Motor neuron (in vitro differentiated cells): ENCODE data around the gene CRYBG1. TPM values are rescaled to one million over a fixed set of nuclear protein-coding genes. Genes with fewer than 3 reads are reported as not detected.

Source experiments
- ATAC-seq, 8 experiments: fragments of 200-7000 bp; cut with Tn5 transposase; replicated peaks in 6 of 8; 2 replicates each; pipeline ENCODE4 v1.8.0; 2021; ENCODE audit warnings: mild to moderate bottlenecking in 8 of 8, moderate library complexity in 8 of 8
- H3K27ac ChIP-seq, 2 donors: fragments of 250-450 bp; sonication (Bioruptor Pico); 2 replicates each; pipeline ENCODE4 v1.9.0; 2021; ENCODE audit warnings: antibody characterized with exemption in 2 of 2, mild to moderate bottlenecking in 2 of 2, moderate library complexity in 1 of 2
- H3K4me1 ChIP-seq, 2 donors: fragments of 250-450 bp; sonication (Bioruptor Pico); replicated peaks in 1 of 2; 2 replicates each; pipeline ENCODE4 v1.6.1; 2021; ENCODE audit warnings: antibody characterized with exemption in 2 of 2, mild to moderate bottlenecking in 2 of 2, moderate library complexity in 1 of 2
- H3K4me3 ChIP-seq, 5 donors: fragments of 250-450 bp; sonication (Bioruptor Pico); 2 replicates each; pipeline ENCODE4 v1.9.0; 2021; ENCODE audit warnings: antibody characterized with exemption in 5 of 5, mild to moderate bottlenecking in 5 of 5, moderate library complexity in 4 of 5
- WGBS, 10 experiments: fragments of 450-650 bp; shearing (Covaris generic); methylation state at CpG; one replicate each; pipeline ENCODE4 v1.0.0; 2022; 5-methylcytosine and 5-hydroxymethylcytosine counted together
- in situ Hi-C, 9 experiments: fragments of 400-800 bp; cut with MboI; loops; one replicate each; pipeline ENCODE4 v1.15.0; 2021; ENCODE audit warnings: low sequenced_read_pairs in 9 of 9, low pct_unique_long_range_greater_than_20kb in 2 of 9; ENCODE audit not compliant: unreplicated experiment in 9 of 9
- total RNA-seq, 8 experiments: library from RNA; unstranded; fragments of 300-600 nt; gene quantifications; 2 replicates each; pipeline versions ENCODE4 v1.2.3 to v1.2.4, GENCODE V29; 2022

Gene CRYBG1
- total RNA-seq, 8 experiments from 2014 or later, result 0.42 to 11.6 (median 0.67) TPM

DNA sequence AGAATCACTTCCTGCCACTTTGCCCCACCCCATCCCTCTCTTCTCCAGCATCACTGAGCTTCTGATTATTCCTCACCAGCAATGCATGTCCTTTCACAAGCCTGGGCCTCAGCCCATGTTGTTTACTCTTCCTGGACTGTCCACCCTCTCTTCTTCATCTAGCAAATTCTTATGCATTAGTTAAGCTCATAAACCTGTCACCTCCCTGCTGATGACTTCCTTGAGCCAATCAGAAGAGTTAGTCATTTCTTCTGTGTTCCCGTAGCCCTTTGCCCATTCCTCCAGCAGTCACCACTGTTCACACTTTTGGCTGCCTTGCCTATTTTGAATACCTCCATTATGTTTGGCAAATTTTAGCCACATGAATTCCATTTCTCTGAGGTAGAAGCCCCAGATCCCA, 4.1 kb upstream of the CRYBG1 start:
- 0 to 100% (median 60%) methylated on average over 1 of the region's 1 CpG; no CpG with 5 or more reads in 3 of the 10 experiments for WGBS, 10 experiments
- in situ Hi-C loops, result no loop called here
- H3K4me1 ChIP-seq, result no peaks in the 10 kb centered on the region

DNA sequence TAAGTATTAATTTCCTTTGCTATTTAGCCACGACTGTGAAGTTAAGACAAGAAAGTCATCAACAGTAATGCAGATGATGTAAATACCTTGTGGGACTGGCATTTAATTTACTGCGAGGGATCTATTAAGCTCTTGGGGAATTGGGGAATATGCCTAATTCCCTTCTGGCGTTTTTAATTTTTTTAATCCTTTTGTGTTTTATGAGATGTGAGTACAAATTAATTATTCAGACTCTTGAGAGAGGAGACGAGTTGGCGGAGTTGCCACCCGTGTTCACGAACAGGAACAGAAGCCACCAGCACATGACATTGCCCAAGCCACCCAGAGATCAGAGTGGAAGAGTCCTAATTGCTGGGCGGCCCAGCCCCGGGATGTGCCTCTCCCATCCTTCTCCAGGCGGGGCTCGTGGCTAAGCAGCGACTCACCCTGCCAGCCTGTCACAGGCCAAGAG, 533 bp upstream of the CRYBG1 start:
- WGBS, 10 experiments, result 16 to 63% (median 34%) methylated on average over 1 to 9 of the region's 12 CpGs
- ATAC-seq, result no peak
- Histone ChIP-seq H3K4me1 (no peaks in the 10 kb centered on the region), H3K4me3 (peak overlapping the region; percentile 32 to 54 (median 53)), H3K27ac (no peak overlapping the region)
- in situ Hi-C loops, result no loop called here

More for the DNA sequence above, 4.1 kb upstream of the CRYBG1 start:
- Histone ChIP-seq H3K4me3 (no peak overlapping the region), H3K27ac (no peak overlapping the region)
- peak in 2 of 8 experiments; percentile 66 to 76 for ATAC-seq

DNA sequence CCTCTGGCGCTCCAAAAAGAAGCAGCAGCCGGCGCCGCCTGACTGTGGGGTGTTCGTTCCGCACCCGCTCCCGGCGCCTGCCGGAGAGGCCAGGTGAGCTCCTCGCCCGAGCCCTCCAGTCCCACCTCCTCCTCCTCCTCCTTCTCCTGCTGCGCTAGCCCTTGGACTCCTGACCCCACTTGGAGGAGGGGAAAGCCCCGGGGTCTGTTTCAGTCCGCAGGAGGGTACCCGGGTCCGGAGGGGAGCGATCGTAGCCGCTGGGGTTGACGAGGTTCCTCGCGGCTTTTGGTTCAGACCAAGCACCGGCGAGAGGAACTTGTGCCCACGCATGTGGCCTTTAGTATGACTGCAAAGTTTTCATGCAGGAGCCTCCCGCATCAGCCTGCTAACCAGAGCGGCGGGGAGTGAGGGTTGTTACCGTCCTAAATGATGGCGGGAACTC, 493 bp downstream of the CRYBG1 start:
- in situ Hi-C loops, result no loop called here
- WGBS, 10 experiments, result 5 to 100% (median 24%) methylated on average over 1 to 14 of the region's 31 CpGs; no CpG with 5 or more reads in 7 of the 10 experiments
- ATAC-seq, result no peak
- H3K4me1 ChIP-seq, result no peaks in the 10 kb centered on the region
- H3K4me3 ChIP-seq, result peak overlapping the region; percentile 32 to 54 (median 53)
- H3K27ac ChIP-seq, result no peak overlapping the region

DNA sequence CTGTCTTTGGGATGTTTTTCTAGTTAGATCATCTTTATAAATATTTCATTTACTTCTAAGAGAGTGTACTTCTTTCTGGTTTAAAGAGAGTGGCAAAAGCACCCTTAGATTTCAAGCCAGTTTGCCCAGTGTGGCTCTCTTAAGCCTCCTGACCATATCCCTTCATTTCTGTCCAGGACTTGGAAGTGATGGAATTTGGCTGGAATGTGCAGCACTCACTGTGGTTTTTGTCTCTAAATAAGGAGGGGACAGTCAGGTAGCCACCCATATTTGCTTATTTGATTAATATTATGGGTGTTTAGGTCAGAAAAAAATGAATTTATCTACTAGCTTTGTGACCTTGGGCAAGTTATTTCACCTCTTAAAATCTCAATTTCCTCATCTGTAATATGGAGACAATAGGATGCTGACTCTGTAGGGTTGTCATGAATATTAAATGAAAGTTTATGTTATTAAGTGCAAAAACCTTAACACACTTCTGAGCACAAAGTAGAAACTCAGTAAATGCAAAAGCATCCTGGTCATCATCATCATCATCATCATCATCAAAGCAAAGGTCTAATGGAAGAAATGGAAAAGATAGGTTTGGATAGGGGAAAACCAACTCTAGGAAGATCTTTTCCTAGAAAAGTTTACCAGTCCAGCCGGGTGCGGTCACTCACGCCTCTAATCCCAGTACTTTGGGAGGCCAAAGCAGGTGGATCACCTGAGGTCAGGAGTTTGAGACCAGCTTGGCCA, 3.1 kb downstream of the CRYBG1 start:
- in situ Hi-C loops, result no loop called here
- no peak overlapping the region for H3K27ac ChIP-seq
- no peak for ATAC-seq
- H3K4me3 ChIP-seq, result no peak overlapping the region
- 94 to 100% (median 100%) methylated on average over 1 to 3 of the region's 3 CpGs; no CpG with 5 or more reads in 6 of the 10 experiments for WGBS, 10 experiments
- H3K4me1 ChIP-seq, result no peaks in the 10 kb centered on the region

DNA sequence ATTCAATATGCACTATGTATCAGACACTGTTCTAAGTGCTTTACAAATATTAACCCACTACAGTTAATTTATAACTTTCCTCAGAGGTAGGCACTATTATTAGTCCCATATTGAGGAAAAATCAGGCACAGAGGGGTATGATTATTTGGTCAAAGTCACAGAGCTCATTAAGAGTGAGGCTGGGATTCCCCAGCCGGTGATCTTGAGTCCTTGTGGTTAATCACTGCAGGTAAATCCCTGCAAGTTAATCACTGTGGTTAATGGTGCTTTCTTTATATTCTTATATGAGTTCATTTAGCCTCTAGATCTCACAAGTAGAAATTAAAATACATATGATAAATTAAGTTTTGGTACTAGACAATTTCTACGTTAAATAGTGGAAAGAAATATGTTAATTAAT, 9.2 kb downstream of the CRYBG1 start:
- no peak overlapping the region for H3K4me3 ChIP-seq
- in situ Hi-C loops, result no loop called here
- no peak overlapping the region for H3K27ac ChIP-seq
- ATAC-seq, result no peak
- 50 to 100% (median 85%) methylated on average over 1 to 2 of the region's 2 CpGs; no CpG with 5 or more reads in 1 of the 10 experiments for WGBS, 10 experiments
- no peaks in the 10 kb centered on the region for H3K4me1 ChIP-seq

DNA sequence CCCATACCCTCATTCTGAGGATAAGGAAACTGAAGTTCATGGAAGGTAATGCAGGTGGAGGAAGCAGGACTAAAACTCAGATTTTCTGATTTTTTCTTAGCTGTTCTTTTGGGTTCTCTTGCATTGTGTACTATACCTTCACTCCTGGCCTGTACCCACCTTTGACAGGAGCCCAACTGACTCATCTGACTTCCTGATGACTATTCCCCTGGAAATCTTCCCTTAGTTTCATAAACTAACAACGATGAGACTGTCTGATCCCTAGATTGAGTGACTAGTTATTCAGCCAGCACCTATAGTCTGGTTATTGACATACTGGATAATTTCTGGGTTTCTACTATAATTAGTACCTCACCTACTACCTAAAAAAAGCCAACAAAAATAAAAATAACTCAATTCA, 10.1 kb downstream of the CRYBG1 start:
- 0 to 100% (median 58%) methylated on average over 1 of the region's 1 CpG; no CpG with 5 or more reads in 2 of the 10 experiments for WGBS, 10 experiments
- Histone ChIP-seq H3K4me1 (no peaks in the 10 kb centered on the region), H3K4me3 (no peak overlapping the region), H3K27ac (no peak overlapping the region)
- in situ Hi-C loops, result no loop called here
- no peak for ATAC-seq

DNA sequence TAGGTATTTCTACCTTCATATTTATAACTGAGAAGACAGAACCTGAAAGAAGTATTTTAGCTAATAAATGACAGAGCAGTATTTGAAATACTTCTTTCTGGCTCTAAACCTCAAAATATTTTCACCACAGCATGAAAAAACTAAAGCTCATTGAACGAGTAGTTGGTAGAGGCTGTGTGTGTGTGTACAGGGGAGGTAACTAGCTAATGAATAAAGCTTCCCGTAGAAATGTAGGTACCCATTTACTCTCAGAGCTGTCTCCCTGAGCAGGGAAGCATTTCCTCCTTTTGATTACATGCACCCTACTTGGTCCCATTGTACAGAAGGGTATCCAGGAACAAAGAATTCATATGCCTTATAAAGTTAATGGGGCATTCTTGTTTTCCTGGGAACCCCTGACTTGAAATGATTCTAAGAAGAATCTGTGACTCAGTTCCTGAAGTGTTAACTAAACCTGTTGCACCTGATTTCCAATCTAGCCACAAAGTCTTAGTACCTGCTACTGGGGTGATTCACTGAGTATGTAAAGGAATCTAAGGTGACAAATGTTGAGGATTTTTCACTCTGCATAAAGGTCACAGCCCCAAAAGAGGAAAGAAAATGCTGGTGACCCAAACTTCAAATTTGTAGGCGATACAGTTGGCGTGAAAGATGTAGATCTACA, 12.5 kb downstream of the CRYBG1 start:
- WGBS, 10 experiments, result 42 to 100% (median 85%) methylated on average over 2 to 4 of the region's 4 CpGs
- Histone ChIP-seq H3K4me3 (no peak overlapping the region), H3K27ac (no peak overlapping the region), H3K4me1 (no peaks in the 10 kb centered on the region)
- in situ Hi-C loops, result no loop called here
- ATAC-seq, result no peak

DNA sequence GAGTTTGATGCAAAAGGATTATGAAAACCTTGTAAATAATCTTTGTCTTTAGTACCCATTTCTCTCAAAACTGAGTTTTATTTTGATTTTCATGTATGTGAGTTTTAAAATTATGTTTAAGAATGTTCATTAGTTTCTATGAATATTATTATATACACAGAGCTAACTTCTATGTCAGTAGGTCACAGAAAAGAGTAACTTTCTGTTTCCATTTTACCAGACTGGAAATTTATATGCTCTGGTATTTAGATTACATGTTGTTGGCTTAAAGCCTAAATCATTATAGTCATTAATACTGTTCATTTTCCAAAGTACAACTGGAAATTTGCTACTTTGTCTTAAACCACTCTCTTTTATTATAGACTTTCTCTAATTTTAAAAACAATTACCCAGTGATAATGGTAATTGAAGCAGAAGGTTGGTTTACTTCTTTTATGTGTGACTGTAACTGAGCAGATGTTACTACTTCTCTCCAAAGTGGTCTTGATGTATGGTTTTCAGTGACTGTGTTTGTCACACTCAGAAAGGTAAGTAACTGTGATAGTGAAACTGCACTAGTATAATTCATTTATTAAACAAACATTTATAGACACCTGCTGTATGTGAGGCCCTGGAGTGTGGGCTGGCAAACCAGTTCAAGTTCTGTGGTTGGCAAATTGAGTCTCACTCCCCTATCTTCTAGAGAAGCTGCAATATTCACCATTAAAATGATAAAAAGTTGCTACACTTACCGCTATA, 13.2 kb downstream of the CRYBG1 start:
- in situ Hi-C loops, result no loop called here
- H3K27ac ChIP-seq, result no peak overlapping the region
- H3K4me1 ChIP-seq, result no peaks in the 10 kb centered on the region
- WGBS, 10 experiments, result 50 to 100% (median 100%) methylated on average over 1 of the region's 1 CpG; no CpG with 5 or more reads in 3 of the 10 experiments
- no peak overlapping the region for H3K4me3 ChIP-seq
- no peak for ATAC-seq

DNA sequence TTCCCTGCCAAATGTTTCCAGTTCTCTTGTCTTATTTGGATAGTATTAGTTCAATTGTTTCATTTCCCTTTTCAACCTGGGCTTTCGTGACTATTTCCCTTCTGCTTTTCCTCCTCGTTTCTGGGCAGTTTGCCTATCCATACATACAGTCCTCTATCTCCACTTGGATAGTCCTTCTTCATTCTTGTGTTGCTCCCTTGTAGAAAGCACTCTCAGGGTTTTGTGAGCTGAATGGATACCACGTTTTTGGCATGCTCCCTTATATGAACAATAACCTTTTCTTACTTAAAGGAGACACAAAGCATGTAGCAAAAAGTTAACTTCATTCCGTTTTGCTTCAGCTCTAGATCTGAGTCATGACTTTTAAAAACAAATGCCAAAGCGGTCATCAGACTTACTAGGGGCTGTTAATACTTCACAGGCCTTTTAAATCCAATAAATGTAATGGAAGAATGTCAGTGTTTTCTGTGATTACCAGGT, 16.6 kb downstream of the CRYBG1 start:
- H3K27ac ChIP-seq, result no peak overlapping the region
- no peak for ATAC-seq
- 6 to 77% (median 42%) methylated on average over 1 to 5 of the region's 5 CpGs for WGBS, 10 experiments
- no peaks in the 10 kb centered on the region for H3K4me1 ChIP-seq
- no peak overlapping the region for H3K4me3 ChIP-seq
- in situ Hi-C loops, result no loop called here

DNA sequence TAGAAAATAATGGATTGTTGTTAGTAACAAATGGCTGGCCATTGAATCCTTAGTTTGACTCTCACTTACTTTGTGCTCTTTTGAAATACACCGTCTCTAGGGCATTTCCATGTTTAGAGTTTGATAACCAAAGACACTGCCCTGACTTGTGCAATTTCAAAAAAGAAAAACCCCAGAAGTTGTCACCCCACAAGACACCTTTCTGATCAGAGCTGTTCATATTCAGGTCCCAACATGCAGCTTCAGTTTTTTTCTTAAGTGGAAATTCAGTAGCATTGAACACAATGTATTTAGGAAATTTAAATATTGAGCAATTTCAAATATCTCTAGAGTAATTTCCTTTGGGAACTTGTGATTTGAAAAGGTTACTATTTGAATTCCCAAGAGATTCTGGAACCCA, 19.4 kb downstream of the CRYBG1 start:
- Histone ChIP-seq H3K4me3 (no peak overlapping the region), H3K4me1 (no peaks in the 10 kb centered on the region), H3K27ac (no peak overlapping the region)
- no peak for ATAC-seq
- in situ Hi-C loops, result no loop called here
- 75 to 100% (median 95%) methylated on average over 1 of the region's 1 CpG; no CpG with 5 or more reads in 4 of the 10 experiments for WGBS, 10 experiments

DNA sequence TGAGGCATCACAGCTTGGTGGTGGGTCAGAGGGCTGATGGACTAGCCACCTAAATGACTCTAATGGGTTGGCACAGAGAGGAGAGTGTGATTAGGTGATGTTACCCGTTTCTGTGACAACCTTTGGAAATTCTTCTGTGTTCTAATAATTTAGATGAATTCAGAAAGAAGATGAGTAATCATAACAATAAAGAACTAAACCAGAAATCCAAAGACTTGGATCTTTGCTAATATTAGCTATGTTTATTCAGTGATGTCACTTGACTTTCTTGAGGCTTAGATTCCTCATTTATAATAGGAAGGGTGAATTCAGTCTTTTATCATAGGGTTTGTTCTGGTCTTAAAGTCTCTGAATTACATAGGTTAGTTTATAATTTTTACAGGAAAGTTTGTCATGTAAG, 19.9 kb downstream of the CRYBG1 start:
- WGBS, 10 experiments, result 0 to 100% (median 49%) methylated on average over 1 of the region's 1 CpG; no CpG with 5 or more reads in 2 of the 10 experiments
- Histone ChIP-seq H3K4me1 (no peaks in the 10 kb centered on the region), H3K4me3 (no peak overlapping the region), H3K27ac (no peak overlapping the region)
- no peak for ATAC-seq
- in situ Hi-C loops, result no loop called here

DNA sequence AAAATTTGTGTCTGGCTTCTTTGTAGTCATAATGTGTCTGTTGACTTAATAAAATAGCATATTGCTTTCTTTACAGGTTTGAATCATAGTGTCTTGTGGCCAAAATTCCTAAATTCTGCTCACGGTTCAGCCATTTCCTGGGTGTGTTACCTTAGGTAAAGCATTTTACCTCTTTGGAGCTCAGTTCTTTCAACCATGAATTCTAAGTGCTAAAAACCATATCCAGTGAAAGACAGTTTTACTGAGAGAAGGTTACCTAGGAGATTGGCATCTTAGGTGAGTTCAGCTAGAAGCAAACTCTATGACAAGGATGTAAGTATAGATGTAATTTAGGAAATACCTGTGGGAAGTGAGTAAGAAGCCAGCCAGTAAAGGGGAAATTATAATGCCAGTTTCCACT, 20.7 kb downstream of the CRYBG1 start:
- in situ Hi-C loops, result no loop called here
- WGBS, 10 experiments, result 38 to 100% (median 82%) methylated on average over 1 of the region's 1 CpG; no CpG with 5 or more reads in 2 of the 10 experiments
- no peak for ATAC-seq
- Histone ChIP-seq H3K4me3 (no peak overlapping the region), H3K4me1 (no peaks in the 10 kb centered on the region), H3K27ac (no peak overlapping the region)

DNA sequence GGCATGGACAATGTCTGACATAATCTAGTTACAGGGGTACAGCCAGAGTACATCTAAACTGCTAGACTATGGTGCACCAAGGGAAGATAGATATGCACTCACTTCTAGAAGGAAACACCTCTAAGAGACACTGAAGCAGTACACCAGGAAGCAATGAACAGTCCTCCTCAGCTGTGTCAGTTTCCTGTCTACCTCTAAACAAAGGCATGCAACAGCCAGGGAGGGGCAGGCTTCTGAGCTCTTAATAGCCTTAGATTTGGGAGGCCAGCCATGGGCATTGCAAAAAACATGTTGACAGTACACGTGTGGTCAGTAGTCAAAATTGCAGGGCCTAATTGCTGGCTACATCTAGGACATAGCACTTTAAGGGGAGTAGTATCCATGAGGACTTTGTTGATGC, 21.4 kb downstream of the CRYBG1 start:
- Histone ChIP-seq H3K4me3 (no peak overlapping the region), H3K27ac (no peak overlapping the region), H3K4me1 (no peaks in the 10 kb centered on the region)
- 0 to 67% (median 0%) methylated on average over 1 of the region's 1 CpG; no CpG with 5 or more reads in 5 of the 10 experiments for WGBS, 10 experiments
- in situ Hi-C loops, result no loop called here
- ATAC-seq, result peak in 2 of 8 experiments; percentile 80 to 84
